GM19043 (cell line): ENCODE results near the gene ADAMTS2.

Experiments
- ATAC-seq: cut with Tn5 transposase; IDR thresholded peaks from one replicate; pipeline ENCODE4 v1.9.1; 2021; ENCODE audit warnings: low read depth; ENCODE audit not compliant: unreplicated experiment

ADAMTS2 gene

GRCh38 chr5:179065703-179066102 lies 279.6 kb downstream of the ADAMTS2 start:
- no peak for ATAC-seq

- ATAC-seq: no peak
These were observed 284.2 kb downstream of the ADAMTS2 start for GRCh38 chr5:179061025-179061424.
